Neural progenitor cell (in vitro differentiated cells): Measurements from ENCODE around the gene TRAPPC1. TPM values are rescaled to one million over a fixed set of nuclear protein-coding genes. Genes with fewer than 3 reads are reported as not detected.

ENCODE experiments used
- DNase-seq: peaks from one replicate; pipeline ENCODE4 v3.0.0-alpha.2; 2016; ENCODE audit warnings: low spot score
- H2AFZ ChIP-seq: fragments of 200-600 bp; sonication (generic); replicated peaks from 2 replicates; pipeline ENCODE4 v1.6.1; 2016; ENCODE audit warnings: antibody characterized with exemption
- H3F3A ChIP-seq: fragments of 200-600 bp; sonication (generic); 2 replicates; pipeline ENCODE4 v1.6.1; 2016; ENCODE audit warnings: antibody characterized with exemption, low read depth
- H3K27ac ChIP-seq: fragments of 200-600 bp; sonication (generic); 2 replicates; pipeline ENCODE4 v1.5.1; 2016; ENCODE audit warnings: mild to moderate bottlenecking
- H3K27me3 ChIP-seq: fragments of 200-600 bp; sonication (generic); 2 replicates; pipeline ENCODE4 v1.6.1; 2016; ENCODE audit warnings: mild to moderate bottlenecking, moderate library complexity
- H3K36me3 ChIP-seq: fragments of 200-600 bp; sonication (generic); 2 replicates; pipeline ENCODE4 v1.5.1; 2016
- H3K4me1 ChIP-seq: fragments of 200-600 bp; sonication (generic); 2 replicates; pipeline ENCODE4 v1.6.1; 2016; ENCODE audit warnings: mixed run types
- H3K4me2 ChIP-seq: fragments of 200-600 bp; sonication (generic); 2 replicates; pipeline ENCODE4 v1.6.1; 2016
- H3K4me3 ChIP-seq: fragments of 200-600 bp; sonication (generic); 2 replicates; pipeline ENCODE4 v1.5.1; 2016
- H3K79me2 ChIP-seq: fragments of 200-600 bp; sonication (generic); 2 replicates; pipeline ENCODE4 v1.6.1; 2016; ENCODE audit warnings: low read depth
- H3K9ac ChIP-seq: fragments of 200-600 bp; sonication (generic); 2 replicates; pipeline ENCODE4 v1.6.1; 2016
- H3K9me3 ChIP-seq: fragments of 200-600 bp; sonication (generic); 2 replicates; pipeline ENCODE4 v1.5.1; 2016; ENCODE audit warnings: low read depth
- H4K20me1 ChIP-seq: fragments of 200-600 bp; sonication (generic); 2 replicates; pipeline ENCODE4 v1.6.1; 2016; ENCODE audit warnings: low read depth
- H3K27ac Mint-ChIP-seq: 3 replicates; pipeline ENCODE4 v1.8.0; 2021; ENCODE audit warnings: mixed read lengths
- H3K27me3 Mint-ChIP-seq: 2 replicates; pipeline ENCODE4 v1.8.0; 2022; ENCODE audit warnings: low read depth, mild to moderate bottlenecking, inconsistent platforms, moderate library complexity, mixed read lengths; ENCODE audit not compliant: insufficient read depth
- H3K36me3 Mint-ChIP-seq: 3 replicates; pipeline ENCODE4 v1.8.0; 2021; ENCODE audit warnings: mixed read lengths
- H3K4me1 Mint-ChIP-seq: 3 replicates; pipeline ENCODE4 v1.8.0; 2021; ENCODE audit warnings: mixed read lengths
- H3K4me3 Mint-ChIP-seq: 3 replicates; pipeline ENCODE4 v1.8.0; 2021; ENCODE audit warnings: mild to moderate bottlenecking, moderate library complexity, mixed read lengths
- H3K9me3 Mint-ChIP-seq: 3 replicates; pipeline ENCODE4 v1.8.0; 2020; ENCODE audit warnings: mixed read lengths
- CTCF ChIP-seq: fragments of 200-600 bp; sonication (generic); IDR thresholded peaks from 2 replicates; pipeline ENCODE4 v1.5.1; 2017; ENCODE audit warnings: antibody characterized with exemption, mild to moderate bottlenecking
- EZH2 ChIP-seq: fragments of 200-600 bp; sonication (generic); IDR thresholded peaks from 2 replicates; pipeline ENCODE4 v1.6.1; 2017; ENCODE audit warnings: antibody characterized with exemption, mild to moderate bottlenecking, moderate library complexity
- EZH2phosphoT487 ChIP-seq: fragments of 200-600 bp; sonication (generic); IDR thresholded peaks from 2 replicates; pipeline ENCODE4 v1.6.1; 2017; ENCODE audit warnings: antibody characterized with exemption
- total RNA-seq: library from RNA; depleted of rRNA; stranded (reverse); fragments of >200 nt; gene quantifications from 2 replicates; pipeline ENCODE4 v1.2.3, GENCODE V29; 2015; ENCODE audit warnings: low replicate concordance

TRAPPC1 gene
- total RNA-seq, 1 donor from 2014 or later = 9.8 TPM

- no peak overlapping the region for H2AFZ ChIP-seq
These were observed 44.1 kb downstream of the TRAPPC1 start for GRCh38 chr17:7887482-7888183.

GRCh38 chr17:7887038-7887481 is 44.7 kb downstream of the TRAPPC1 start:
- peaks cover 12% of the 10 kb centered on the region for H3K27me3 ChIP-seq
- peak overlapping the region; percentile 88 for H3K4me3 ChIP-seq
- Mint-ChIP-seq H3K27me3 (peaks cover 6% of the 10 kb centered on the region), H3K4me1 (peaks cover 2% of the 10 kb centered on the region), H3K9me3 (no peaks in the 10 kb centered on the region), H3K36me3 (peaks cover 9% of the 10 kb centered on the region), H3K4me3 (no peak overlapping the region), H3K27ac (no peak overlapping the region)
- H3K79me2 ChIP-seq = no peaks in the 10 kb centered on the region
- H3F3A ChIP-seq = peaks cover 61% of the 10 kb centered on the region
- no peak overlapping the region for H3K27ac ChIP-seq
- TF ChIP-seq EZH2 = no peak
- TF ChIP-seq CTCF = no peak
- no peak for TF ChIP-seq EZH2phosphoT487
- no peaks in the 10 kb centered on the region for H3K36me3 ChIP-seq
- H3K4me2 ChIP-seq = peak overlapping the region; percentile 95
- peaks cover 12% of the 10 kb centered on the region for H4K20me1 ChIP-seq
- no peaks in the 10 kb centered on the region for H3K9me3 ChIP-seq
- no peak overlapping the region for H2AFZ ChIP-seq
- peaks cover 52% of the 10 kb centered on the region for H3K4me1 ChIP-seq
- no peak overlapping the region for H3K9ac ChIP-seq
- peak; percentile 8 for DNase-seq

More at GRCh38 chr17:7887482-7888183, 44.1 kb downstream of the TRAPPC1 start:
- Mint-ChIP-seq H3K36me3 (peaks cover 10% of the 10 kb centered on the region), H3K27me3 (peaks cover 6% of the 10 kb centered on the region), H3K27ac (no peak overlapping the region), H3K9me3 (no peaks in the 10 kb centered on the region), H3K4me3 (no peak overlapping the region), H3K4me1 (peaks cover 2% of the 10 kb centered on the region)
- H3K4me2 ChIP-seq = peak overlapping the region; percentile 95
- H3K27ac ChIP-seq = no peak overlapping the region
- peaks cover 52% of the 10 kb centered on the region for H3K4me1 ChIP-seq
- TF ChIP-seq EZH2 (no peak), EZH2phosphoT487 (no peak), CTCF (no peak)
- H3K79me2 ChIP-seq = no peaks in the 10 kb centered on the region
- DNase-seq = peak; percentile 88
- no peaks in the 10 kb centered on the region for H3K9me3 ChIP-seq
- H3K27me3 ChIP-seq = peaks cover 12% of the 10 kb centered on the region
- peaks cover 12% of the 10 kb centered on the region for H4K20me1 ChIP-seq
- H3K9ac ChIP-seq = no peak overlapping the region
- H3K36me3 ChIP-seq = no peaks in the 10 kb centered on the region
- peak overlapping the region; percentile 88 for H3K4me3 ChIP-seq
- H3F3A ChIP-seq = peaks cover 59% of the 10 kb centered on the region

GRCh38 chr17:7886227-7887037 is 45.3 kb downstream of the TRAPPC1 start:
- no peaks in the 10 kb centered on the region for H3K36me3 ChIP-seq
- H3K79me2 ChIP-seq = no peaks in the 10 kb centered on the region
- peak overlapping the region; percentile 95 for H3K4me2 ChIP-seq
- Mint-ChIP-seq H3K4me3 (no peak overlapping the region), H3K9me3 (no peaks in the 10 kb centered on the region), H3K27me3 (peaks cover 6% of the 10 kb centered on the region), H3K36me3 (peaks cover 5% of the 10 kb centered on the region), H3K4me1 (peaks cover 2% of the 10 kb centered on the region), H3K27ac (no peak overlapping the region)
- H3K9me3 ChIP-seq = no peaks in the 10 kb centered on the region
- H4K20me1 ChIP-seq = peaks cover 12% of the 10 kb centered on the region
- H2AFZ ChIP-seq = no peak overlapping the region
- TF ChIP-seq EZH2phosphoT487 (no peak), CTCF (peak; percentile 6), EZH2 (no peak)
- H3K4me1 ChIP-seq = peaks cover 52% of the 10 kb centered on the region
- peaks cover 61% of the 10 kb centered on the region for H3F3A ChIP-seq
- H3K27ac ChIP-seq = no peak overlapping the region
- no peak overlapping the region for H3K9ac ChIP-seq
- peaks cover 12% of the 10 kb centered on the region for H3K27me3 ChIP-seq
- DNase-seq = peak; percentile 59
- peak overlapping the region; percentile 88 for H3K4me3 ChIP-seq
